ENCODE results near the gene ARPC2. TPM values are rescaled to one million over a fixed set of nuclear protein-coding genes. Genes with fewer than 3 reads are reported as not detected.

Gene ARPC2
- polyA plus RNA-seq, 3 donors = 235 to 239 (median 237) TPM

DNA sequence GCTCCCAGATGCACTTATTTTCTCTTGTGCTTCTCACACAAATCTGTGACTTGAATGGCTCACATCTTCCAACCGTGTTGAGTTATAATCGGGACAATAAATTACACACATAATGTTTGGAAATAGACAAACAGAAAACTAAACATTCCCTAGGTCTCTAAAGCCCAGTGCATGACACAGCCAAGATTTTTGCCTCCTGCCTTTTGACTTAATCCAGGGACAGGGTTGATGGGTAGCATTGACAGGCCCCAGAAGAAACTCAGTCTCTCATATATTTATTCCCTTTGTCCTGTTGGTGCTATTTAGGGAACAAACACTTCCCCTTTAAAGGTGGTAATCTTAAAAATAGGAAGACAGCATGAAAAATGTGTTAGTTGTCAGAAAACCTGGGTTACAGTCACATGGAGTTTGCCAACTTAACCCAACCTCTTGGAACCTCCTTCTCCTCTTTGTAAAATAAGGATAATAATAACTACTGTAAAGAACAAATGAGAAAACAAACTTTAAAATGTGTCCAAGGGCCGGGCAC is 24.0 kb upstream of the ARPC2 start:
- no peak for DNase-seq

DNA sequence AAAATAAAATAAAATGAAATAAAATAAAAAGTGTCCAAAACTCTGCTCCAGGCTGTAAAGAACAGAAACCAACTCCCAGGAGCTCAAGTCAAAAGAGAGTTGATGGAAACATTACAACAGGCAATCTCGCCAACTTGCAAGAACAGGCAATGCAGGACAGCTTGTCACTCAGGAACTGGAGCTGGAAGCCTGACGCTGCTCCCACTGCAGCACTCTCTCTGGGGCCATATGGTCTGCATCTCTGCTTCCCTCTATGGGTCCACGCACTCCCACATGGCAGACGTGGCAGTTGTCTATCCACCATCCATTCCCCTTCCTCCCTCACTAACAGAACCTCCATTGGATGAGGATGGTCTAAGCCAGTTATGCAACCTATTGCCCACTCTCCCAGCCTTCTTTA is 23.3 kb upstream of the ARPC2 start:
- no peak for DNase-seq

DNA sequence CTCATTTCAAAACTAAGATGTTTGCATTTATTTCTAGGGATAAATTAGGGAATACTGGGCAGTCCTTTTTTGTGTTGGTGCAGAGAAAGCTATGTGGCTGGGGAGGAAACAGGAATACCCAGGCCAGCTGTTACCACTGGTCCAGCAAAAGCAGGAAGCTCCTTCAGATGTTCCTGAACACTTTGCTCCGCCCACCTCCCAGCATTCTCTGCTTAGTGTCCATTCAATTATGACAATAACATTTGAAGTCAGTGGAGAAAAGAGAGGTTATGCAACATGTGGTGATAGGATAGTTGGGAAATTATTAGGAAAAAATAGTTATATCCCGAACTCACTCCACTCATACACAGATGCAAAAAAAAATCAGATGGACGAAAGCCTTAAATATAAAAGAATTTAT is 22.1 kb upstream of the ARPC2 start:
- DNase-seq = no peak

DNA sequence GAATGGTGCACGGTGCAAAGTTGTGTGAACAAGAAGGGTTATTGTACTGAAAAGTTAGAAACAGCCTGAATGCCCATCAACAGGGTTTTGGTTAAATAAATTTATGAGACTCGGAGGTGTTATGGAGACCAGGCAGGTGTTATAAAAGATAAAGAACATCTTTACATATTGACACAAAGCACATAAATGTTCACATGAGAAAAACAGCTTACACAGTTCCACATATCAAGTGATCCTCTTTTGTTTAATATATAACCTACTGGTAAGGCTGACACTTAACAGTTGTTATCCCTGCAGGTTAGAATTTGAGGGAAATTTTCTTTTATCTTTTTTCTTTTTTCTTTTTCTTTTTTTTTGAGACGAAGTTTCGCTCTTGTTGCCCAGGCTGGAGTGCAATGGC is 20.0 kb upstream of the ARPC2 start:
- DNase-seq = no peak

DNA sequence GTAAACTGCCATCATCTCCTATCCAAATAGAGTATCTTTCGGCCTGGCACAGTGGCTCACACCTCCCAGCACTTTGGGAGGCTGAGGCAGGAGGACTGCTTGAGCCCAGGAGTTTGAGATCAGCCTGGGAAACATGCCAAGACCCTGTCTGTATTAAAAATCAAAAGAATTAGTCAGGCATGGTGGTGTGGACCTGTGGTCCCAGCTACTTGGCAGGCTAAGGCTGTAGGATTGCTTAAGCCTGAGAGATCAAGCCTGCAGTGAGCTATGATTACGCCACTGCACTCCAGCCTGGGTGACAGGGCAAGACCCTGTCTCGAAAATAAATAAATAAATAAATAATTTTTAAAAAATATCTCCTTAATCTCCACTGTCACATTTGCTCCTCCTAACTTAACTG is 14.7 kb upstream of the ARPC2 start:
- no peak for DNase-seq

DNA sequence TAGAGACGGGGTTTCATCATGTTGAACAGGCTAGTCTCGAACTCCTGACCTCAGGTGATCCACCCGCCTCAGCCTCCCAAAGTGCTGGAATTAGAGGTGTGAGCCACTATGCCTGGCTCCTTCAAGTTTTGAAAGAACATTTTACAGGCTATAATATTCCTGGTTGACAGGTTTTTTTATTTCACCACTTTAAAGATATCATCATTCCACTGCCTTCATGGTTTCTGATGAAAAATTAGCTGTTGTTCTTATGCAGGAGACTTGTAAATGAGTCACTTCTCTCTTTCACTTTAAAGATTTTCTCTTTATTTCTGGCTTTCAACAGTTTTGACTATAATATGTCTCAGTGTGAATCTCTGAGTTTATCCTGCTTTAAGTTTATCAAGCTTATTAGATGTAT is 7.9 kb upstream of the ARPC2 start:
- DNase-seq = no peak

DNA sequence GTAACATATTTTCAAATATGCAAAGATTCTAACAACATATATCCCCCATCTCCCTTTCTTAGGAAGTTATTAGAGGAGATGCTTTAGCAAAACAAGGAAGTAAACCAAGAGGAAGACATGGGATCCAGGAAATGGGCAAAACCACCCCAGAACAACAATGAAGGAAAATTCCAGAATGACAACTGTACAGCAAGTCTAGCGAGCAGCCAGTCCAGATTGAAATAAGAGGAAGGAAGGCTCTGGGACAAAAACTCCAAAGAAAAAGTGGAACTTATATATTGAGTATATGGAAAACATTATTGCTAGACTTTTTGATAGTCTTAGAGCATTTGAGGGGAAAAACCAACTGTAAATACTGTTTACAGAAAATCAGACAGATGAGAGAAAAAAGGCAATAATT is 2.9 kb upstream of the ARPC2 start:
- no peak for DNase-seq

DNA sequence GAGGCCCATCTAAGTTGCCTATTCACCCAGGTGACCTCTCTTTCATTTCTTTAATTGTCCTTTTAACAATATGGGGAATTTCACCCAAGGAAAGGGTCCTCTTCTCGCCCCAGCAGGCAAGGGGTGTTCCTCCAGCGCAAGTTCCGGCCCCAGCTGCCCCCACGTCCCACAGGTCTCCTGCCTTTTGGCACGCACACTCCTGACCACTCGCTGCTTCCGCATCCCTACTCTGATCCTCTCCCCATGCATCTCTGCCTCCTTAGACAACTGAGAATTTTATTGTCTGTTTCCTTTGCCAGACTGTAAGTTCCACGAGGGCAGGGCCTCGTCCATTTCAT is 684 bp upstream of the ARPC2 start:
- no peak for DNase-seq

DNA sequence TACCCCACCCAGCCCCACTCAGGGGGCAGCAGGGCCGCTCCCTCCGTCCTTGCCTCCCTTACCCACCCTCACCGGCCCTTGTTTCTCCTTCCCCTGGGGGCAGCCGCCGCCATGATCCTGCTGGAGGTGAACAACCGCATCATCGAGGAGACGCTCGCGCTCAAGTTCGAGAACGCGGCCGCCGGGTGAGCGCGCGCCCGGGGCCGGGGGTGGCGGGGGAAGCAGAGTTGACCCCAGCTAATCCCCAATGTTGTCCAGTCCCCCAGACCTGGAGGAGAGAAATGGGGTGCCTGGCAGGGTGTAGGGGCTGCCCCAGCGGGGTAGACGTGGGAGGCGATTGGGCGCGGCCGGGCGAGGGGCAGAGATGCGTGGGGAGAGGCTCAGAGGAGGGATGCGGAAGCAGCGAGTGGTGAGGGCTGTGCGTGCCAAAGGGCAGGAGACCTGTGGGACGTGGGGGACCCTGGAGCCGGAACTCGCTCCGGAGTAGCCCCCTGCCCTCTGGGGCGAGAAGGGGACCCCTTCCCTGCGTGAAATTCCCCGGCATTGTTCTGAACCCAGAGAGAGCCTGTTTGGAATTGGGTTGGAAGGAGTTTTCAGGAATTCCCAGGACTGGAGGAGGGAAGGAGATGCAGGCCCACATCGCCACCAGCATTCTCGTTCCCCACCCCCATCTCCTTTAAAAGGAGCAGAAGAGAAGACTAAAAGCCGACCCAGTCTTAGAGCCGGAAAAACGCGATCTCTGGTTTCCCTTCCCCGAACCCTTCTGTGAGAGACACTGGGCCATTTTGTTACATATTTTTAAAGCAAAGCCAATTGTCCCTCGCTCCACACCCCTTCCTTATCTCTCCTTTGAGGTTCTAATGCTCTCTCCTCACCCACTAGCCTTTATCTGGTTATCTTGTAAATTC is 625 bp downstream of the ARPC2 start:
- peak; percentile 30 for DNase-seq

DNA sequence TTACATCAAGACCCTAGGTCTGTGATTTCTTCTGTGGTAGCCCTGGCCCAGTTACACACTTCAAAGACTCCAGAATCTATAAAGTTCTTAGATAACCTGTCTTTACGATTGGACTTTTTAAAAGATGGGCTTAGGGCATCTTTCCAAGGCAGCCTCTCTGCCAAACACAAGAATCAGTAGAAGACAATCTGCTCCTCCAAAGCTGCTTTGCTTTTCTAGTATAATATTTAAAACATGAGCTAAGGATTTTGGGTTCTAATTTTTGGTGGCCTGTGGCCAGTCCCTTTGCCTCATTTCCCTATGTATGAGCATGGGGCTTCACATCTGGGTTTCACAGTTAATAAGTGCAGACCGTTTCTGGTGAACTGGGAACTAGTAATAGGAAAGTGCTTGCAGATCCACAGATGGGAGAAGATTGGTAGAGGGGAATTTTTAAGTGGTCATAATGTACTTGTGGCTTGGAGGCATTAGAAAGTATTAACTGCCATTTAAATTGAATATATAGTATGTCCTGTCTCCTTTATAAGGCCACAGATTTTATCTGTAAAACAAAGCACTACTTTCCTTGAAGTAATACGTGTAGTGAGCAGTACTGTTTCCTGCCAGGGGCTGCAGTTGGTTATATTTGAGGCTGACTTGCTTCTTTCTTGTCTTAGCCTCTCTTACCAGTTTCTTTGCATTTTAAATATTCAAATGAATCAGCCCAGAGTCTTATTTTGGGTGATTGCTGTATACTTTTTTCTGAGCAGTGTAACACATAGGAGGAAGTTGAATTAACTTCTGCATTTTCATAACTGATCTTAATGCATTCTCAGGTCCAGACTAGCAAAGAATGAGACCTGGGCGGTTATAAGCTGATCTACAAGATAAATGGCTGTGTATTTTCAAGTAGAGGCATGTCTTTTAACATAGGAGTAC is 1.5 kb downstream of the ARPC2 start:
- DNase-seq = no peak

DNA sequence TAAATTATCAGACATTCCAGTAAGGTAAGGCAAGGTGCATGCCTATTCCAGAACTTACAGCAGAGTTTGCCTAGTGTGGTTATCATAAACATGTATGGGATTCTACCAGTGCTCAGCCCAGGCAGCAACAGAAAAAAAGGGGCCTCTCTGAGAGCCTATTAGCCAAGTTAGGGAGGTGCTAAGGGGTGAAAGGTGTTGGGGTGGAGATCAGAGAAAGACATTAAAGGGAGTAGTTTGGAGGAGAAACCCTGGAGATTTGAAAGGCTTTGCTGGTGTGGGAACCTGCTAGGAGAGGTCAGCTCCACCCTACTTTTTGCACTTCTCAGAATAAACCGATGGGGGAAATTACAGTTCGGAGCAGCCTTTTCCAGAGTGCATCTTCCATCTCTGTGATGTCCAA is 2.9 kb downstream of the ARPC2 start:
- DNase-seq = no peak

DNA sequence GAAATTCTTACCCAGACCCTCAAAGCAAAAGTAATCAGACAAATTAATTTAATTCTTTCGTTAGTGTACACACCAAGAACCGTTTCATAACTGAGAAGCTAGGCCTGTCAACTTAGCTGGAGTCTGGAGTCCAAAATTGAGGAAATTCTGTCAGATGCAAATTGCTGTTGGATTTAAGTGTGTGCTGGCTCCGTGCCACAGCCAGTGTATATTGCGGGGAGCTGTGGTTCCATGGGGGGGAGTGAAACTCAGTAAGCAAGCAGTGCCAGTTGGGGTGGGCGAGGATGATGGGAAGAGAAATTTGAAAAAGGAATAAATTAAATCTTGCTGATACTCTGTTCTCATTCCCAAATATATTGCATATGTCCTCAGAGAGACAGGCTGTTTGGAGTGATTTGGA is 4.0 kb downstream of the ARPC2 start:
- DNase-seq = no peak

DNA sequence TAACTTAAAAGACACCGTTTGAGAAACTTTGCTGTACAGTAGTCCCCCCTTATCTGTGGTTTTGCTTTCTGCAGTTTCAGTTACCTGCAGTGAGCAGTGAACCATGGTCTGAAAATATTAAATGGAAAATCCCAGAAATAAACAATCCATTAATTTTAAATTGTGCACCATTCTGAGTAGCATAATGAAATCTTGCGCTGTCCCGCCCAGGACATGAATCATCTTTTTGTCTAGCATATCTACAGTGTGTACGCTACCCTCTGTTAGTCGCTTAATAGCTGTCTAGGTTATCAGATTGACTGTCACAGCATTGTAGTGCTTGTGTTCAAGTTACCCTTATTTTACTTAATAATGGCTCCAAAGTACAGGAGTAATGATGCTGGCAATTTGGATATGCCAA is 6.1 kb downstream of the ARPC2 start:
- no peak for DNase-seq

DNA sequence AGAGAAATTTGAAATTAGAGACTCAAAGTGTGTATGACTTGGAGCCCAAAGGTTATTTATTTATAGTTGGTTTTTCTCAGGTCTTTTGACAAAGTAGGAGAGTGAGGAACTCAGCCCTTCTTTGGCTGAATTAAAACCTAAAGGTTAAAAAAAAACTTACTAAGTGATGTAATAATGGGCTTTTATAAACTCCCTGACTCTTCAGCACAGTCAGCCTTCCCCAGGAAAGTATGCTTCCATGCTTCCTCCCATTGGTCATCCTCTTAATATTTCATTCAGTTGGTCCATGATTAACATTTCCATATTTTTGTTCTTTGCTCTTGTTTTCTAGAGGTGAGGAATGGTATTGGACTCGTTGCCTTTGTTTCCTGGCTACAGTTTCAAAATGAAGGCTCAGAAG is 7.2 kb downstream of the ARPC2 start:
- no peak for DNase-seq

DNA sequence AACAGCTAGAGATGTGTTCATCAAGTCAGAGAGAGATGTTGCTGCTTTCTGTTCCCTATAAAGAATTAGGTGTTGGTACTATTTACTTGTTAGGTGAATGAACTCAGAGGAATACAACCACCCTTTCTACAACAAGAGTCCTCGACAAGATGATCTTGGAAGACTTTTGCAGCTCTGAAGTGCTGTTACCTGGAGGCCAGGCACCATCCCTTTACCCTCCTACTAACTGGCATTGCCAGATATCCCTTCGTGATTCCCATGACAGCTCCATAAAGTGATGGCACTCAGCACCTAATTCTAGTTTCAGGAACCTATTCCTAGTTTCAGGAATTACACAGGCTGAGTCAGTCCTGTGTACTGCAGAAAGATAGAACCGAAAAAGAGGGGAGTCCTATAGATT is 9.9 kb downstream of the ARPC2 start:
- DNase-seq = no peak

DNA sequence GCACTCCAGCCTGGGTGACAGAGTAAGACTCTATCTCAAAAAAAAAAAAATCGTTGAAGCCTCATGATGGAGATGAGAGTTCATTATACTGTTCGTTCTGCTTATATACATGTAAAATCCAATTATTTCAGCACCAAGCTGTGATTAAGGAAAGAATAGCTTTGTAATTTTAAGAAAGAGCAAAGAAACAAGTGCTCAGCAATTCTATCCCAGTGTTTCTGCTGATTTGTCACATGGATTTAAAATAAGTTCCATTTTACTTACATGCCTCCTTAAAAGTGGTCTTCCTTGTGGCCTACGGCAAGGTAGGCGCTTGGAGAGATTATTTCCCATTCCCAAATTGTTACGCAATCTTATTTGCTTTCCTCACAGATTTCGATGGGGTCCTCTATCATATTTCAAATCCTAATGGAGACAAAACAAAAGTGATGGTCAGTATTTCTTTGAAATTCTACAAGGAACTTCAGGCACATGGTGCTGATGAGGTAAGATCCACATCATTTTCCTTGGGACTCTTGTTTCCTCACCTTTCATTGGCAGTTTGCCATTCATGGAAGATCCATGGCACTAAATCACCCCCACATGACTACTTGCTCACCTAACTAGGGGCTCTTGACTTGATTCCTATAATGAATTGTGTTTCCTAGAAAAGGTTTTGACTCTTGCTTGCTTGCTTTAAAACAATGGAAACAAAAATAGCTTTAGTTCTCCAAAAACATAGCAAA is 11.5 kb downstream of the ARPC2 start:
- no peak for DNase-seq

DNA sequence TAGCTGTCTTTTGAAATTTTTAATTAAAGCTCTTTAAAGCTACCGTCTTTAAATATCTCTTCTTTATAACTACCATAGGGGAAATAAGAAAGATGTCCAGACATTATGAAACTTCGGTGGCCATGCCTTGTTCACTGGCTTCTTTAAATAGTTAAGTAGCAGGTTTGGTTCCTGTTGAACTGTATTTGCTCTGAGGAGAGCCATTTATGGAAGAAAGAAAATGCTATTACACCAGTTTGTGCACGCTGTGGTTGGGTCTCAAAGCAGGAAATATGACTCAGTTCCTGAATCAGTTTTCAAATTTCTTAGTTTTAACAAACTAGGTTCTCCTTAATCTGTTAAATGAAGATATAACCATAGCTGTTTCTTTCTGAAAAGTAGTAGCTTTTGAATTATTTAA is 12.2 kb downstream of the ARPC2 start:
- no peak for DNase-seq

DNA sequence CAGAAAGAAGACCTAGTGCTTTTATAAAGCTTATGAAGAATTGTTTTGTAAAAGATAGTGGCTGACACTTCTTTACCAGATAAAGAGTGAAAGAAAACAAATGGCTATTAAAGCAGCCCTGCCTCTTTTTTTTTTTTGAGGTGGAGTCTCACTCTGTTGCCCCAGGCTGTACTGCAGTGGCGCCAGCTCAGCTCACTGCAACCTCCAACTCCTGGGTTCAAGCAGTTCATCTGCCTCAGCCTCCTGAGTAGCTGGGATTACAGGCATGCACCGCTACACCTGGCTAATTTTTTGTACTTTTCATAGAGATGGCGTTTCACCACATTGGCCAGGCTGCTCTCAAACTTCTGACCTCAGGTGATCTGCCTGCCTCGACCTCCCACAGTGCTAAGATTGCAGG is 12.9 kb downstream of the ARPC2 start:
- no peak for DNase-seq

DNA sequence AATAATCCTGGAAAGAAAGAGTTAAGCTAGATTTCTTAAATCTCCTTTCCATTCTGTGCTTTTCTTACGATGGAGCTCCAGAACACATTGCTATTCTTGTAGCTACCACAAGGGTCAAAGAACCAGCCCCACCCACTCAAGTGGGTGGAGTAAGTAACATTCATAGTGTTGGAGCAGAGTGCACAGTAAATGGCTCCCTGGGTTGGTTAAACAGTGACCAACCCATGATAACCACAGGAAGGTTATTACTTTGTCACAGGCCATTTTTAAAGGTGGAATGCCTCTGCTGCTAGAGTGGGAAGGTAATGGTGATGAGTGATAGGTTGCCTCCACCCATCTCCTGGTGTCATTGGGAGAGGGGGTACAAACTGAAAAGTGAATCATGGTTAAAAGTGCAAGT is 13.9 kb downstream of the ARPC2 start:
- peak; percentile 4 for DNase-seq

DNA sequence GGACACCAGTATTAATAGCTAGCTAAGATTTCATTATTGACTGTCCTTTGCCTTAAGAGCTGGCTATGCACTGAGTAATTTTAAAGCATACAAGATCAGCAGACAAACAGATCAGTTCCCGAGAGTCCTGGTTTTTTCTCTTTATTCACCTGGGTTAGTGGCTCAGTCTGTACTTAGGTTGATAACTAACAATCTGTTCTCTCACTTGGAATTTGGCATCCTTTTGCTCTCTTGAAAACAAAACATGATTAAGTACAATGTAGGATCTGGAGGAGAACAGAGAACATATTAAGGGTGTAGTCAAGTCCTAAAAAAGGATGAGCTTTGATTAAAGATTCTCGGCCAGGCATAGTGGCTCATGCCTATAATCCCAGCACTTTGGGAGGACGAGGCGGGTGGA is 16.6 kb downstream of the ARPC2 start:
- DNase-seq = no peak

DNA sequence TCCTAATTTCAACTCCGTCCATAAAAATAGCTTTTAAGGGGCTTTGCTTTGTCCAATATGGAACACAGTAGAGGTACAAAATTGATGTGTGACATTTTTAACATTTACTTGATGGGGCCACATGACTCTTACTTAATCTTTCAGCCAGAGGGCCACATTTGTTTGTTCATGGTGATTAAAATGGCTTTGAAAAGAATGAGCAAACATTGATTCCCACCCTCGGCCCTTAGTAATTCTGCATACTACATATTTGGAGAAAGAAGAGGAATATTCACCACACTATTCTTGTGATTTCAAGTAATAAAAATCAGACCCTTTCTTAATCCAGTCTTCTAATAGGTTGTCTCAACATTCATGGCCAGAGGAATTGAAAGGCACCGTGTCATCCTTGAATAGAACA is 17.5 kb downstream of the ARPC2 start:
- DNase-seq = no peak

DNA sequence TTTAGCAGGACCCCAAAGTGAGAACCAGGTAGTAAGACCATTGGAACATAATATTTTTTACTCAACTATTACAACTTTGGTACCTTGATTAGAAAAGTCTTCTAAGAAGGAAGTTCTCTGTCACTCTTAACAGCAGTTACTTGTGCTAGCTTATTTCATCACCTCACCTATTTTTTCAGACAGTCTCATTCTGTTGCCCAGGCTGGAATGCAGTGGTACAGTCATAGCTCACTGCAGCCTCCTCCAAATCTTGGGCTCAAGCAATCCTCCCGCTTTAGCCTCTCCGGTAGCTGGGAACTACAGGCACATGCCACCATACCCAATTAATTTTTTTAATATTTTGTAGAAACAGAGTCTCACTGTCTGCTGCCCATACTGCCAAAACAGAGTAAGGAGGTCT is 18.0 kb downstream of the ARPC2 start:
- DNase-seq = no peak

All from renal pelvis (tissue), 4 donors.